GM12872 (cell line): ENCODE results near the gene MESP2.

Experiments used
- CTCF ChIP-seq: IDR thresholded peaks from 3 replicates; pipeline ENCODE4 v1.5.1; 2011; ENCODE audit warnings: low read depth, mild to moderate bottlenecking, low read length, moderate library complexity; ENCODE audit not compliant: insufficient read depth

The MESP2 gene

GRCh38 chr15:89775815-89776214, 317 bp upstream of the MESP2 start:
- TF ChIP-seq CTCF = no peak

- TF ChIP-seq CTCF = no peak
Observed at GRCh38 chr15:89777073-89777751, 1.1 kb downstream of the MESP2 start.

GRCh38 chr15:89777782-89778380, 1.7 kb downstream of the MESP2 start:
- no peak for TF ChIP-seq CTCF

GRCh38 chr15:89778861-89779260, 2.7 kb downstream of the MESP2 start:
- TF ChIP-seq CTCF = no peak

- TF ChIP-seq CTCF = no peak
Observed at GRCh38 chr15:89780601-89781000, 4.5 kb downstream of the MESP2 start.

GRCh38 chr15:89781055-89781454, 4.9 kb downstream of the MESP2 start:
- no peak for TF ChIP-seq CTCF

- no peak for TF ChIP-seq CTCF
Observed at GRCh38 chr15:89781891-89782618, 5.9 kb downstream of the MESP2 start.
